Posterior cingulate gyrus (tissue), 11 donors: Measurements from ENCODE around the gene QARS1.
A peak's percentile ranks its signal among the peaks of the same experiment; 100 is the strongest.

Experiments used
- DNase-seq, 10 donors: peaks; one replicate each; pipeline versions ENCODE4 v3.0.0 to v3.0.0-alpha.2; 2020 to 2021; ENCODE audit warnings: mixed read lengths in 3 of 10
- intact Hi-C: fragments of 100-400 bp; cut with DNase I; formaldehyde crosslinking; loops from one replicate; pipeline ENCODE4 v1.15.1; 2023

QARS1 gene

GRCh38 chr3:49122022-49122421 is 17.5 kb upstream of the QARS1 start:
- intact Hi-C loops: loop anchor here (10.0 kb wide), 1 partner anchor 303 kb away; the partner anchor contains the start of genes AMT and NICN1
- peak in 1 of 10 donors; percentile 62 for DNase-seq

GRCh38 chr3:49121132-49121736 is 16.7 kb upstream of the QARS1 start:
- intact Hi-C loops: loop anchor here (10.0 kb wide), 1 partner anchor 304 kb away; the partner anchor contains the start of genes AMT and NICN1
- no peak for DNase-seq

GRCh38 chr3:49120438-49121131 is 16.0 kb upstream of the QARS1 start, which contains the start of gene USP19:
TSS of gene USP19 (minus strand) at chr3:49120823. CDS start at chr3:49119145, 1,678 bp downstream.
- intact Hi-C loops: loop anchor here (10.0 kb wide), 1 partner anchor 304 kb away; the partner anchor contains the start of genes AMT and NICN1
- DNase-seq: peak; percentile 91 to 99 (median 95)

GRCh38 chr3:49120096-49120437 is 15.5 kb upstream of the QARS1 start:
- peak in 1 of 10 donors; percentile 68 for DNase-seq
- intact Hi-C loops: loop anchor here (10.0 kb wide), 1 partner anchor 305 kb away; the partner anchor contains the start of genes AMT and NICN1

GRCh38 chr3:49119439-49119838 is 14.9 kb upstream of the QARS1 start:
- intact Hi-C loops: no loop called here
- peak in 1 of 10 donors; percentile 60 for DNase-seq

- intact Hi-C loops: no loop called here
These were observed 14.5 kb upstream of the QARS1 start for GRCh38 chr3:49119036-49119435.

GRCh38 chr3:49112262-49112661 is 7.7 kb upstream of the QARS1 start:
- DNase-seq: no peak
- intact Hi-C loops: no loop called here

More at GRCh38 chr3:49119036-49119435, 14.5 kb upstream of the QARS1 start:
- DNase-seq: peak in 1 of 10 donors; percentile 67

GRCh38 chr3:49111347-49111746 is 6.8 kb upstream of the QARS1 start:
- no peak for DNase-seq
- intact Hi-C loops: no loop called here

- intact Hi-C loops: no loop called here
- DNase-seq: no peak
These were observed 6.2 kb upstream of the QARS1 start for GRCh38 chr3:49110780-49111179.

- DNase-seq: no peak
- intact Hi-C loops: no loop called here
These were observed 3.8 kb upstream of the QARS1 start for GRCh38 chr3:49108346-49108745.

GRCh38 chr3:49104052-49104426 is 518 bp downstream of the QARS1 start:
- intact Hi-C loops: no loop called here
- peak in 1 of 10 donors; percentile 16 for DNase-seq

GRCh38 chr3:49100046-49100615 is 4.4 kb downstream of the QARS1 start:
- DNase-seq: peak in 3 of 10 donors; percentile 15 to 59 (median 24)
- intact Hi-C loops: no loop called here

- peak in 3 of 10 donors; percentile 18 to 53 (median 29) for DNase-seq
- intact Hi-C loops: loop anchor here (10.0 kb wide), 1 partner anchor 74 kb away; the partner anchor contains the start of genes IMPDH2 and NDUFAF3
These were observed 5.5 kb downstream of the QARS1 start for GRCh38 chr3:49098910-49099630.

- peak in 3 of 10 donors; percentile 56 to 68 (median 61) for DNase-seq
- intact Hi-C loops: loop anchor here (10.0 kb wide), 1 partner anchor 74 kb away; the partner anchor contains the start of genes IMPDH2 and NDUFAF3
These were observed 6.1 kb downstream of the QARS1 start for GRCh38 chr3:49098429-49098828.

GRCh38 chr3:49093853-49094767 is 10.4 kb downstream of the QARS1 start, which contains the start of gene QRICH1:
TSS of gene QRICH1 (minus strand) at chr3:49094071. CDS start at chr3:49077017, 17,054 bp downstream.
- intact Hi-C loops: loop anchor here (2.0 to 10.0 kb wide), 2 partner anchors 39 to 69 kb away; partner anchors contain the start of genes IMPDH2, LAMB2 and NDUFAF3
- DNase-seq: peak; percentile 92 to 99 (median 96)

GRCh38 chr3:49092938-49093852 is 11.4 kb downstream of the QARS1 start:
- intact Hi-C loops: loop anchor here (10.0 kb wide), 1 partner anchor 68 kb away; the partner anchor contains the start of genes IMPDH2 and NDUFAF3
- peak; percentile 65 to 97 (median 77) for DNase-seq

GRCh38 chr3:49081429-49081828 is 23.1 kb downstream of the QARS1 start:
- intact Hi-C loops: no loop called here
- DNase-seq: peak in 2 of 10 donors; percentile 0 to 7

GRCh38 chr3:49079270-49079669 is 25.3 kb downstream of the QARS1 start:
- intact Hi-C loops: no loop called here
- no peak for DNase-seq
